ENCODE measurements around the gene BCL2. TPM values are rescaled to one million over a fixed set of nuclear protein-coding genes. Genes with fewer than 3 reads are reported as not detected.
A peak's percentile ranks its signal among the peaks of the same experiment; 100 is the strongest.

Gene BCL2
- total RNA-seq, 1 experiment from 2014 or later, result 12.2 TPM

DNA sequence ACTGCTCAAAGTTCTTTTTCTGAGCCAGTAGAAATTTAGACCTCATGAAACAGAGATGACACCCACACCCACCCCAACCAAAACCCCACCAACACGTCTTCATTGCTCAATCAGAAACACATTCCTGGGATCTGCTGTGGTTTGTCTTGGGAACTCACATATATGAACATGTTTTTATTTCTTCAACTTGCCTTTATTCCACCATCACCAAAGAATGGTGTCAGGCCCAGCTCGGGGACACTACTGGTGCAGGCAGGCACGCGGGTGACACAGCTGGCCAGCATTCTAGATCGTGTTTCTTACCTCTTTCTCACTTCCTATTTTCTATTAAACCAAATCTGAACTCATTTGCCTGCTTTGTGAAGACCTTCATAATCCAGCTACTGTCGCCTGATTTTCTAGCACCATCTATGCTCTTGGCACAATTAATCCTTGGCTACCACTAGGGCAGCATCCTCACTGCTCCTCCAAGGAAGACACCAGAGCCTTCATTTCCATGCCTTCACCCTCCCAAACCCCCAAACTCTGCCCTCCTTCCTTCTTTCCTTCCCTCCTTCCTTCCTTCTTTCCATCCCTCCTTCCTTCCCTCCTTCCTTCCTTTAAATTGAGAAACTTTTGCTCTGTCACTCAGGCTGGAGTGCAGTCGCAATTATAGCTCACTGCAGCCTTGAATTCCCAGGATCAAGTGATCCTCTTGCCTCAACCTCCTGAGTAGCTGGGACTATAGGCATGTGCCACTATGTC is 157.1 kb downstream of the BCL2 start:
- no peak for DNase-seq (ENCODE audit: extremely low read depth, low read depth)

DNA sequence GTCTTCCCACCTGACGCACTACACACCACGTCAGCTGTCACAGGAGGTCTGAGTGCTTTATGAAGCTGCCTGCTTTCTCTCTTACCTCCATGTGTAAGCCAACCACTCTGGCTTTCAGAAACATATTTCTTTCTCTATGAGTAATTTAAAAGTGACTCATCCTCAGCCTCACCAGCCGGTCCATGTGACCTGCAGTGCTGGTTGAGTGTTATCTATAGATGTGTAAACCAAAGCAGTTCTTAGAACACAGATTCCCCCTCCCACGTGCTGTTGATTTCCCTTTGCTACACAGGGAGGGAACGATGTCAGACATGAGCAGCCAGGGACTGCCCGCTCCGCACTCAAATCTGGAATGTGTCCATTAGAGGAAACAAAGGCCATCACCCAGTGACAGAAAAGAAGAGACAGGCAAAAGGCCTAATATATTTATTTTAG is 157.8 kb downstream of the BCL2 start:
- DNase-seq (ENCODE audit: extremely low read depth, low read depth), result no peak

DNA sequence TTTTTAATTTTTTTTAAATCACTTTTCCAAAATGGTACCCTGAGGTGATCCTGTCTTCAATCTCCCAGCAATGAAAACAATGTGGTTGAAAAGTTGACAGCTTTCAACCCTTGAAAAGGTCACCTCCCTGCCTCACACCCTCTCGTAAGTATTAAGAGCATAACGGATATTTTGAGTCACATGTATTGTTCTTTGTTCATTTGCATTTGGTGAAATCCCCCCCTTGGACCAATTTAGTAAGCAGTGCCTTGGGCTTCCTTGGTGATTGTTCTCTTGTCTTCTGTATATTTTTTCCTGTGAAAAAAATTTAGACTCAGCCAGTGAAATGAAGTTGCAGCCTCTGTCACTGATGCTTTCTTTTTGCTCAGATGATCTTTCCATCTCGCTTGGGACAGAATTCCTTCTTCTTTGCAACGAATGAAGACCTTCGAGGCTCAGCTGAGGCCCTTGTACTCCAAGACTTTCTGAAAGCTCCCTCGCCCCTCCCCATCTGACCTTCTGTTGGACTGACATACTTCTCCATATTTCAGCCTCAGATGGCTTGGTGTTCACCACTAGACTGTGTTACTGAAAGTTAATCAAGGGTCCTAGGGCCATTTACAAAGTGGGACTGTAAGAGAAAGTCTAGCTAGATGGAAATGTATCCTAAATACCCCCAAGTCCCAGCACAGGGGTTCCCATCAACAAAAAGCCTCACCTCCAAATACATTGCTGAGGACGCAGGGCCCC is 158.4 kb downstream of the BCL2 start:
- no peak for DNase-seq (ENCODE audit: extremely low read depth, low read depth)

DNA sequence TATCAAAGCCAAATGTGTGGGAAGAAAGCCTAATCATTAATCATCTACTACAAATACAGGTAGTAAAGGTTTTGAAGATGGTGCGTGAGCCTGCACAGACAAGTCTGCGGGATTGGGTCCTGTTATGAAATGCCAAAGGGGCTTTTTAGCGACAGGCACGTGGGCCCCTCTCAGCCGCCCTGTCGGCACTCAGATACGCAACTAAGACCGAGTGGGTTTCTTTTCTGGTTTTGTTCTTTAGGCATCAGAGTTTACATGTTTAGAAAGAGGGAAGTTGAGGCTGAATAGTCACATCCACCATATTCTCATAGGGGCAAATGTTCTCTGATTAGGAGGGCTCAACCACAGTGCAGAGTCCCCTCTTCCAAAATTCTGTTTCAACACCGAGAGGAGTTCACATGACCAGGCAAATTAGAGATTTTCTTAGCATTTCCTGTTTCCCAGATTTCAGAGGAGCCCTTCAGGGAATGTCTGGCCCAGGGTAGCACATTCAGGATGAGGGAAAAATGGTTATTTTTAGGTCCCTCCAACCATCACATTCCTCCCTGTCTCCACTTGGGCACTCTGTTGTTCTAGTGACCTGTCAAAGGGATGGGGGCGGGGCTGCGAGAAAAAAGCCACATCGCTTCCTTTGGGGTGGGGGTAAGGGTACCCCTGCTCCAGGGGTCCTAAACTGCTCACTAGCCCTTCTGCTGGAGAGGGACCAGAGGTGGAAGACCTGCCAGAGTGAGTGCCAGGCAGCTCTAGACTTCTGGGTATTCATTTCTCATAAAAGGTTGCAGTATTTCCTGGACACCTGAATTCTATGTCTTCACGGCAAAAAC is 159.2 kb downstream of the BCL2 start:
- DNase-seq (ENCODE audit: extremely low read depth, low read depth), result no peak

DNA sequence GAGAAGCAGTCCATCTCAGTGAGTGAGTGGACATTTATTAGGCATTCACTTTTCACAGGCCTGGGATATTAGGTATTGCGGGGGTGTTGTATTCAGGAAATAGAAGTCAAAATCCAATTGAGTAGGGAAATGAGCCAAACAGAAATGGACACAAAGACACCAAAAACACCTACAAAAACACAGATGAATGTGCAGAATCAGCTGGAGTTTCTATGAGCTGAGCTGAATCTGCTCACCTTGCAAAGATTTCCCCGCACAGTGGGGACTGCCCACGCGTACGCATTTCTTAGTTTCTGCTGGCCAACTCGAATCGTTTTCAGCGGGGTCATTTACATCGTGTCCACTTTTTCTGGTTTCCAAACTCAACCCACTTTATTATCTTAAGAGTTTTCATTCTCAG is 160.0 kb downstream of the BCL2 start:
- no peak for DNase-seq (ENCODE audit: extremely low read depth, low read depth)

DNA sequence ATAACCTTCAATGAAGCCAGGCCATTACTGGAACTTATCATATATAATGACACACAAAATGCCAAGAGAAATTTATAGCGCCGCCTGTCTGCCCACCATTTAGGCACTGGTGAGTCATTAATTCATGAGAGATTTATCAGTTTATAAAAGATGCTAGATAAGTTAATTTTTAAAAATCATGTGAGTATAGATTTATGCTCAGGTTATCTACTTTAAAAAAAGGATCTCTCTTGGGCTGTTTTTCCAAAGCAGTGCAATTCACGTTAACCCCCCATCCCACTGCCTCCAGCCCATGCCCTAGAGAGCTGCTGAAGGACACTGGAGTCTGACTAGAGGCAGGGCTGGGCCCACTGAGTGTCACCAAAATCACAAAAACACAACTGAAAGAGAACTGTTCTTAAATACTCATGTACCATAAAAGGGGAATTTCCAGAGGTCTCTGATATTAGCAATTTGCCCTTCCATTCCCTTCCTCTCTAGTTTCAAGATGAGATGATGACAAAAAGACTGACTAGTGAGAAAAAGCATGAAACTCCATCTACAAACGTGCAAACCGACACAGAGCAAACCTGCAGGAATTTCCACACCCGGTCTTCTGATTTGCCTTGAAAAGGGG is 160.8 kb downstream of the BCL2 start:
- no peak for DNase-seq (ENCODE audit: extremely low read depth, low read depth)

DNA sequence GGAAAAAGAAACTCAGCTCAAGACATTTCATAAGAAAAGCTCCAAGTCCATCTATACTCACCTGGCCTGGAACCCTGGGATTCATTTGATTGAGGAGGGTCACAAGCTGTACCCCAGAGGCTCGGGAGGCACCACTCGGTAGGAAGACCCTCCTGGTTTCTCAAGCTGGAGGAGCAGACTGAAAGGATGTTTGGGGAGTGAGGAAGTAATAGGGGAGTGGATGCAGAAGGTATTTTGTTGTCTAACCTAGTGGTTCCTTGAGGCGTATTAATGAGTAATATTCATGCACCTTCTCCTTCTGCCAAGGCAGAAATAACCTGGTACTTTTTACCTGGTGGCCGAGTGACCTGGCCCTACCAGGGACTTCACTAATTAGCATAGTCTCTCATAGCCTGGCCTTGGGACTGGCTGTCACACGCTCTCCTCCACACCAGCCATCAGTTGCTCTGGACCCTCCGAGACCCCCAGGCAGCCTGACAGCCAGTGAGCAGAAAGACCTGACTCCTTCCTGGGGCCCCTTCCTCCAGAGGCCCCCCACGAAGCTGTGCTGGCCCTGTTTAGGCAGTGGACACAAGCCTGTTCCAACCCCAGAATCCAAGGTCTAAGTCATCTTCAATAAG is 161.4 kb downstream of the BCL2 start:
- DNase-seq (ENCODE audit: extremely low read depth, low read depth), result no peak

DNA sequence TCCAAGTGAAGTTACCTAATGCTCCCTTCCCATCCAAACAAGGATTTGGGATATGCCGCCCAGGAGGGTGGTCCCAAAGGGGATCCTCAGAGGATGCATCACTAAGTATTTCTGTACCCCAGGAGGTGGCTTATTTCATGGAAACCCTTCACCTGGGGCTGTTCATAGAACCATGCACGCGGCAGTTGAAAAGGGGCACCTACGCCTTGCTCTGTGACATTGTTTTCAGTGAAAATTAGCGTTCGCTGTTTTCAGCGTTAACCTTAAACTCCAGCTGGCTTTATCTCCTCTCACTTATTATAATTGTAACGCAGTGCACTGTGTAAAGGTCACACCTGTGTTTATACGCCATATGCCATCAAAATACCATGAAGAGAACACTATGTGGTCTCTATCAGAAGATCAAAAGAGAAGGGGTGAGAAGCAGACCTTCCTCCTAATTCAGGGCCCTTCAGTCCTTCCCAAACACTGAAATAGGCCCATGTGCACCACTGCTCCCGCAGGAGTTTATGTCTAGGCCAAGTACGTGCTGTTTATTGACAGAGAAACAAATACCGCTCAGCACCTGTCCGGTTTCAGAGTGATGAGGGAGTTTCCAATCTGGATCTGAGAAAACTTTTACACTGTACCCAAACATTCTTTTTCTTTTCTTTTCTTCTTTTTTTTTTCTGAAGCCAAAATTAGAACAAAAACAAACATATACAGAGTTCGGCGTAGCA is 162.1 kb downstream of the BCL2 start:
- DNase-seq (ENCODE audit: extremely low read depth, low read depth), result no peak

DNA sequence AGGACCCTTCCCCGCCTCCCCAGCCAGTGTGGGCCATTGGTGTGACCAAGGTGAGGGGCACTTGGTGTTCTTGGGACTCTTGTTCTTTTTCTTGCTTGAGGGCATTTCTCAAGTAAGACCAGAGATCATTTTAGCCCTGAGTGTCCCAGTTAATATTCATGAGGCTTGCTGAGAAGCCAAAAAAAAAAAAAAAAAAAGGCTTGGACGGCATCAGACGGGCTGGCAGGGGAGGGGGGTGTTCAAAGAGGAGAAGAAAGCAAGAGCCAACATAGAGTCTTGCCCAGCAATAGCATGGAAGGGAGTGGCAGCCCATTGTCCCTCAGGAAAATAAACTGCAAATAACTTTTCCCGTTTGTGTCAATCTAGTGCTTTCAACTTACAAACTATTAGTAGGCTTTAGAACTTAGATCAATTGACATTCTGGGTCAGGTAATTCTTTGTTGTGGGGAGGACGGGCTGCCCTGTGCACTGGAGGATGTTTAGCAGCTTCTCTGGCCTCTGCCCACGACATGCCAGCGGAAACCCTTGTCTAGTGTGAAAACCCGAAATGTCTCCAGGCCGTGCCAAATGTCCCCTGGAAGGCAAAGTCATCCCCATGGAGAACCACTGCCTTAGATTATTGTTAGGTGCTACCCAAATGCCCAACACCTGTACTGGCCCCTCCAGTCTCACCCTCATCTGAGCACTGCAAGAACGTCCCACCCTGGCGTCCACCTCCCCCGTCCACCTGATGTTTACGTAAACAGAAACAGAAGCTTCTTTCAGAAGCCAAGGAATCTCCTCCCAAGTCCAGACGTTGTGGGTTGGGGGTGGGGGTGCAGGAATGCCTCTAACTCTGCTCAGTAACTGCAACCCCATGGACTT is 163.4 kb downstream of the BCL2 start:
- DNase-seq (ENCODE audit: extremely low read depth, low read depth), result no peak

DNA sequence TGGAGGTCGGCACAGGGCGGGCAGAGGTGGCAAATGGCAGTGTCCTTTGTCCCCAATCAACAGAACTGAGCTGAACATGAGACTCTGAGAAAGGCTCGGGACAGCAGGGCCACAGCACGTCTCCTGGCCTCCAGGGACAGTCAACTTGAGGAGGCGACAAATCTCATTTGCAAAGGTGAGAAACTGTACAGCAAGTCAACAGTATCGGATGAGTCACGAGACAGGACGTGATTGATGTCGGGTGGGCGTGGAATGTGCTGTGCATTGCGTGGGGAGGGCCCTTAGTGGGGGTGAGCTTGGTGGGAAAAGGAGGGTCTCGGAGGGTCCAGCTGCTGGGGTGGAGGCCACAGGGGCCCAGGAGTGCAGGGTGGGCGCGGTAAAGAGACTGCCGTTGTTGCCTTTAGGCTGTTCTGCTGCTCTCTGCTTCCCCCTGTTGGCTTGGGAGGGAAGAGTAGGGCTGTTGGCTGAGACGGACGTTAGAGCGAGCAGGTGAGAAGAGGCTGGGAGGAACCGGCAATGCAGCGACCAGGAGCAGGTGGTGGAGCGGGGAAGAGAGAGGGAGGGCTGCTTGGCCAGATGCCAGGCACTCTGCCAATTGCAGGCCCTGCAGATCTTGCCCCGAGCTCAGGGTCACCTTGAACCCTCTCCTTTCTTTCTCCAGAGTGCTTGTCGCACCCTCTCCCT is 164.3 kb downstream of the BCL2 start:
- peak; percentile 51 for DNase-seq (ENCODE audit: extremely low read depth, low read depth)

DNA sequence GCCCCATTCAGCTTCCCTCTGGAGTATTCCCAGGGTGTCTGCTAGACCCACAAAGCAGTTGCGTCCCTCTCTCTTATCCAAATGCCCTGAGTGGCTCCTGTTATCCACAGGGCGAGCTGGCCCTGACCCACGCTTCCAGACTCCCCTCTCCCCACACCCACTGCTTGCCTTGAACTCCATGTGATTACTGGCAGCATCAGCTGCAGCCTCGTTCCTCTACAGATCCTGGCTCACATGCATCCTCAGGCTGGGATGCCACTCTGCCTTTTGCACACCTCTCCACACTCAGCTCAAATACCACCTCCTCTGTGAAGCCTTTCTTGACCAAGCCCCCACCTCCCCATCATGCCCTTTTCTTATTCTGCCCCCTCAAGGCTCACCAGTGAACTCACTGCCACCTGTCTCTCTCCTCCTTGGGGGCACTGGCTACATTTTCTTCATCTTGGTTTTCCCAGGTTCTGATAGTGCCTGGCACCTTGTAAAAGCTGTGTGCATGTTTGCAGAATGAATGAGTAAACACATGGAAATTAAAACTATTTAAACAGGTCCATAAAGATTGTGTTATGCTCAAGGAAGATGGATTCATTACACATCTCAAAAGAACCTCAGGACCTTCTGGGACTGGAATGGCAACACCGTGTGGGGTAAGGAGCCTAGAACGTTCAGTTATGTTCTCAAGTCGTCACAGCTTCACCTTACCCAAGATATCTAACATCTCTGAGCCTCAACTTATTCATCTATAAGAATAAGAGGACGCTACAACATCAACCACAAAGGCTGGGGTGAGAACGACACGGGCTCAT is 165.0 kb downstream of the BCL2 start:
- DNase-seq (ENCODE audit: extremely low read depth, low read depth), result no peak

DNA sequence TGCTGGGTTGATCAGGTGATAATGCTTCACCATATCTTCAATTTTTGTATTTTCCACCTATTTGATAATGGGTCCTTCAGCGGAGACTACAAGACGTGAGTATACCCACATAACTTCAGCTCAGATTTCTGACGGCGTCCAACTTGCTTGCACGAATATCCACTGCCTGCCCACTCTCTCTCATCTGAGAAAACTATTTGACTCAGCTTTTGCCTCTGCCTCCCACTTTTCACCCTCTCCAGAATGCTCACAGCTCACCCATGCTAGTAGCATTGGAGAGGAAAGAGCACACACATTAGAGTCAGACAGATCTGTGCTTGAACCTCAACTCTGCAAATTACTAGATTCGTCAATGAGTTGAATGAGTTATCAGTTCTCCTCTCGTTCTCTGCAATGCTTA is 166.8 kb downstream of the BCL2 start:
- DNase-seq (ENCODE audit: extremely low read depth, low read depth), result no peak

DNA sequence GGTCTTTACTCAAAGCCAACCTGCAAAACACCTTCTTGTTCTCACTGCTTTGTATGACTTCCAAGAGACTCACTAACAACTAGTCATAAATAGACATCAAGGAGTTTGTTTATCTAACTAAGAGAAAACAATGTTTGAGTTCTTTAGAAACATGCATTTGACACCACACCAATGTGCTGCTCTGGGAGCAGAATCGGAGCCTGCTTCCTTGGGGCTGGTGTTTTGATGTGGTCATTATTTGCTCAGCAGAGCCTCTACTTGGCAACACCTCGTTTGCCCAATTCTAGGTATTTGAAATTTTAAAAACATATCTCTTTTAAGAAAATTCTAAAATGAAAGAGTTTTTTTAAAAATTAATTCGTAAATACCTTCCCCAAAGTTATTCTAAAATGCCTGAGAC is 167.5 kb downstream of the BCL2 start:
- no peak for DNase-seq (ENCODE audit: extremely low read depth, low read depth)

DNA sequence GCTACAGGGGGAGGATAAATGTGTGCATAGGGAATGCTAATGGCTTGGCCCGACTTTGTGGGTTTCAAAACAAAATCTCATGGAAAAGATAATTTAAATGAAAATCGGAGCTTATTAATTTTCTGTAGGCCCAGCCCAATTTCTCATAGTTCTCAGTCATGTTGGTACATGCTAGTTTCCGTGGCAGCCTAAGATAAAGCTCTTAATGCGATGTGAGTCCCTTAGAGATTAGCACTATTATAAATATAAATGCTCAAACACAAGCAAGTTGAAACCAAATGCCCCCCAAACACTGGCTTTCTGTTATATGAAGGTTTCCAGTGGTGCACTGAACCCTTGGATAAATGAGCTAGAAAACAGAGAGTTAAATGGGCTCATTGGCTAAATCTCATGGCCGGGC is 168.0 kb downstream of the BCL2 start:
- no peak for DNase-seq (ENCODE audit: extremely low read depth, low read depth)

DNA sequence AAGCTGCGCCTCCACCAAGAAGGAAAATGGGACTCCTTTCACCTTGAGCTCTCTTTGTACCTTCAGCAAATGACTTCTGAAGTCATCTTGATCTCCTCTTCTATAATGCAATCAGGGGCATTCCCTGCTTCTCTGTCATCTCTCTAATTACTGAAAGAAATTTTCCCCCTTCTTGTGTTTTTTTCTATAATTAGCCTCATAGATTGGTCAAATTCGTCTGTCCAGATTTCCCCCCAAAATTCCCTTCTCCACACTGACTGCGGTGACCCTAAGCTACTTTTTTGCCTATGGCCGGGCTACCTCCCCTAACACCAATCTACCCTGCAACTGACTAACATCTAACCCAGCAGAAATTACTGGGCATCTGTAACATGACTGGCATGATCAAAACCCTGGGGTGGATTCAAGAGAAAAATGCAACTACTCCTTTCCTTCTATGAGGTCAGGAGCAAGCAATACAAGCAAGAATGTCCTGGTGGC is 168.6 kb downstream of the BCL2 start:
- no peak for DNase-seq (ENCODE audit: extremely low read depth, low read depth)

DNA sequence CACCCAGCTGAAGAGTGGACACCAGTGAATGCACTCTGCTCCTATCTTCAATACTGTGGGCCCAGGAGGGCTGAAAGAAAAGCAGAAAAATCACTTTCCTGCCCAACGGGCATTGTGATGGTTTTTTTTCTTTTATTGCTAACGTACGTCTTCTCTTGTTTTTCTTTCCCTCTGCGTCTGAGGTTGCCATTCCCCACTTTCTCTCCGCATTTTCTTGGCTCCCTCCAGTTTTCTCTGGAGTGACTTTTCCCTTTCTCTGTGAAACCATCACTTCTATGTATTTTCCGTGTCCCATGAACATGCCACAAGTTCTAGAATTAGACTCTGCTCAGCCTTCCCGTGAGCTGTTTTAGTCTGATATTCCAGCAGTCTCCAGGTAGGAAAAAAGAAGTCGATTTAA is 169.2 kb downstream of the BCL2 start:
- no peak for DNase-seq (ENCODE audit: extremely low read depth, low read depth)

DNA sequence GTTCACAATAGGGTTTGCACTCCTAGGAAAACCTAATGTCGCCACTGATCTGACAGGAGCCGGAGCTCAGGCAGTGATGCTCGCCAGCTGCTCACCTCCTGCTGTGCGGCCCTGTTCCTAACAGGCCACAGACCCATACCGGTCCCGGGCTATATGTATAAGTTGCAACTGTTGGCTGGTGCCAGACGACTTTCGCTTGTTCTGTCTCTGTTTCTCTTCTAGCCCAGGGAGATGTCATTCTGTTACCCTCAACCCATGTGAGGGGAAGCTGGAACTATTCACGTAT is 170.3 kb downstream of the BCL2 start:
- no peak for DNase-seq (ENCODE audit: extremely low read depth, low read depth)

Data from NCI-H460 (cell line).